Measurements from ENCODE around the gene PRPF19.
"Not testable (repeated sequence)": the region's sequence is repeated elsewhere in the genome, so short reads cannot be mapped to it uniquely, and the experiment has no call there.

DNA sequence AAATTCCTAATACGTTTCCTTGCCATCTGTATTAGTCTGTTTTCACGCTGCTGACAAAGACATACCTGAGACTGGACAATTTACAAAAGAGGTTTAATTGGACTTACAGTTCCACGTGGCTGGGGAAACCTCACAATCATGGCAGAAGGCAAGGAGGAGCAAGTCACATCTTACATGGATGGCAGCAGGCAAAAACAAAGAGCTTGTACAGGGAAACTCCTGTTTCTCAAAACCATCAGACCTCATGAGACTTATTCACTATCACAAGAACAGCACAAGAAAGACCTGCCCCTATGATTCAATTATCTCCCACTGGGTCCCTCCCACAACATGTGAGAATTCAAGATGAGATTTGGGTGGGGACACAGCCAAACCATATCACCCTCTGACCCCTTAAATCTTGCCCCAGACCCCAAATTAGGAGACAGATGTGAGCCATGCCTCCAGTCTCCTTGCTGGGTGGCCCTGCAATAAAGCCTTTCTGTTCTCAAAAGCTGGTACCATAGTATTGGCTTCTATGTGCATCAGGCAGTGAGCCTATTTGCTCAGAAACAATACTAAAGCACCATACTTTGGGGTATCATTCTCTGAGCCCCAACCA lies 3.4 kb upstream of the PRPF19 start:
- not testable (repeated sequence) for TF ChIP-seq CTCF (conservative IDR thresholded peaks at IDR 0.05); EZH2 (IDR thresholded peaks at IDR 0.05; ENCODE audit: low read depth)

Measured in PC-9 (cell line).